ENCODE data around the gene XIRP2. TPM values are rescaled to one million over a fixed set of nuclear protein-coding genes. Genes with fewer than 3 reads are reported as not detected.

Gene XIRP2
- total and polyA plus RNA-seq, 2 of the 8 experiments (the other 6 are each of a cell fraction or from before 2014, with no cell fraction given): 0.11 TPM; not detected in 1

GRCh38 chr2:167122389-167122788, 234.1 kb downstream of the XIRP2 start:
- 97% methylated on average over 2 of the region's 2 CpGs; no CpG with 5 or more reads in 1 of the 2 experiments for WGBS, 2 experiments (ENCODE audit: extremely low coverage in 1 of 2, insufficient coverage in 1 of 2, insufficient read length in 1 of 2, insufficient replicate concordance in 2 of 2, low coverage in 1 of 2, low lambda C conversion rate in 2 of 2, missing lambda C conversion rate in 1 of 2)
- TF ChIP-seq CHD1 (IDR thresholded peaks at IDR 0.05; ENCODE audit: low read depth, low read length): no peak
- no peak for TF ChIP-seq CREB1 (IDR thresholded peaks at IDR 0.05)
- TF ChIP-seq SIN3A (conservative IDR thresholded peaks at IDR 0.05 in 1 of 2, IDR thresholded peaks at IDR 0.05 in 1 of 2; ENCODE audit: low read depth in 1 of 2, low read length in 2 of 2): no peak
- H3K9me3 ChIP-seq (ENCODE audit: insufficient read depth in 2 of 2, low read depth in 1 of 2, low read length in 1 of 2): no peaks in the 10 kb centered on the region
- CTCF ChIA-PET (ENCODE audit: partially characterized antibody): interaction anchor here (1.0 to 2.3 kb wide), 3 partner anchors 10 to 928 kb away, joined by 3 to 6 read pairs (median 3); no protein-coding TSS in a partner anchor
- H3K14ac ChIP-seq (ENCODE audit: insufficient read length): no peak overlapping the region
- FAIRE-seq (no peak), DNase-seq (ENCODE audit: low read depth in 1 of 2, low spot score in 2 of 2) (no peak)
- H4K8ac ChIP-seq (ENCODE audit: extremely low read depth, insufficient read depth, low read length): no peak overlapping the region
- H3K4me1 ChIP-seq (replicated peaks in 1 of 4; ENCODE audit: control insufficient read depth in 3 of 4, insufficient read depth in 4 of 4, low read length in 3 of 4): no peaks in the 10 kb centered on the region
- no peak overlapping the region for H2AK5ac ChIP-seq (ENCODE audit: low read depth, low read length)
- no peak overlapping the region for H4K5ac ChIP-seq (ENCODE audit: insufficient read length, low read depth, low read length)
- no peak overlapping the region for H2BK120ac ChIP-seq (replicated peaks; ENCODE audit: low read depth, low read length)
- no peak overlapping the region for H3K4me2 ChIP-seq (ENCODE audit: insufficient read depth in 1 of 2, low read depth in 2 of 2, low read length in 2 of 2)
- no peak overlapping the region for H3K56ac ChIP-seq (replicated peaks; ENCODE audit: insufficient read length, low read depth, low read length)
- H3K79me2 ChIP-seq (ENCODE audit: control insufficient read depth in 1 of 2, insufficient read depth in 2 of 2, low read length in 2 of 2): no peaks in the 10 kb centered on the region
- no peaks in the 10 kb centered on the region; the same call in 1 of the 2 replicates for H3K23me2 ChIP-seq (ENCODE audit: low read depth, low read length)
- peaks cover 0 to 1% (median 0%) of the 10 kb centered on the region in 4 experiments; a peak in 1 of 7 replicates for H3K27me3 ChIP-seq (replicated peaks in 1 of 4; ENCODE audit: control insufficient read depth in 3 of 4, extremely low read depth in 1 of 4, insufficient read depth in 3 of 4, low read length in 3 of 4)
- H2BK12ac ChIP-seq (ENCODE audit: low read depth, low read length): no peak overlapping the region
- H3K4ac ChIP-seq (replicated peaks; ENCODE audit: insufficient read length, low read depth, low read length): no peak overlapping the region
- peak overlapping the region in 1 of 4 experiments; percentile 34; a peak in 1 of 7 replicates for H3K9ac ChIP-seq (replicated peaks in 1 of 4; ENCODE audit: extremely low read depth in 1 of 4, low read depth in 3 of 4, low read length in 3 of 4)
- H2BK5ac ChIP-seq (ENCODE audit: low read depth, low read length): no peak overlapping the region
- H4K91ac ChIP-seq (replicated peaks; ENCODE audit: insufficient read length, low read length): no peak overlapping the region
- no peaks in the 10 kb centered on the region for H3K36me3 ChIP-seq (ENCODE audit: control insufficient read depth in 2 of 4, insufficient read depth in 4 of 4, low read length in 3 of 4)
- no peak overlapping the region for H2BK20ac ChIP-seq (ENCODE audit: low read length)
- H3K4me3 ChIP-seq (ENCODE audit: extremely low read depth in 1 of 4, insufficient read depth in 2 of 4, low read depth in 3 of 4, low read length in 4 of 4): no peak overlapping the region
- no peak overlapping the region for H3K23ac ChIP-seq (ENCODE audit: insufficient read length)
- no peak overlapping the region for H2BK15ac ChIP-seq (ENCODE audit: low read length)
- no peak overlapping the region for H2AFZ ChIP-seq (ENCODE audit: low read length)
- H3K27ac ChIP-seq (ENCODE audit: low read depth, low read length): no peak overlapping the region
- H4K20me1 ChIP-seq (replicated peaks in 1 of 2; ENCODE audit: control insufficient read depth in 1 of 2, insufficient read depth in 2 of 2, low read length in 2 of 2): no peaks in the 10 kb centered on the region
- POLR2A ChIA-PET (ENCODE audit: partially characterized antibody): no interaction called here
- H3K79me1 ChIP-seq (ENCODE audit: low read depth, low read length): no peaks in the 10 kb centered on the region
- no peak overlapping the region for H3K18ac ChIP-seq (ENCODE audit: extremely low read depth, low read length)

Data from H1 (cell line).